Ovary (tissue), 9 donors: ENCODE data around the gene ZCCHC14. TPM values are rescaled to one million over a fixed set of nuclear protein-coding genes. Genes with fewer than 3 reads are reported as not detected.
A peak's percentile ranks its signal among the peaks of the same experiment; 100 is the strongest.
"Not testable (repeated sequence)": the region's sequence is repeated elsewhere in the genome, so short reads cannot be mapped to it uniquely, and the experiment has no call there.

Experiments used
- DNase-seq, 5 donors: peaks; one replicate each; pipeline ENCODE4 v3.0.0-alpha.2; 2019 to 2020
- H3K27ac ChIP-seq, 2 donors: fragments of 200-600 bp; one replicate each; pipeline versions ENCODE4 v1.5.1 to v1.8.0; 2019 to 2022
- H3K27me3 ChIP-seq: fragments of 200-600 bp; one replicate; pipeline ENCODE4 v1.8.0; 2022
- H3K36me3 ChIP-seq: fragments of 200-600 bp; sonication (generic); one replicate; pipeline ENCODE4 v1.5.1; 2019
- H3K4me1 ChIP-seq: one replicate; pipeline ENCODE4 v1.8.1; 2013; ENCODE audit warnings: mild to moderate bottlenecking, moderate library complexity; ENCODE audit not compliant: insufficient read depth
- H3K4me3 ChIP-seq: fragments of 200-600 bp; sonication (generic); one replicate; pipeline ENCODE4 v1.5.1; 2017
- H3K9me3 ChIP-seq, 2 donors: fragments of 200-600 bp in 1 of 2; sonication (generic) in 1 of 2; one replicate each; pipeline versions ENCODE4 v1.5.1 to v1.8.1; 2013 to 2019; ENCODE audit warnings: mild to moderate bottlenecking in 1 of 2, moderate library complexity in 1 of 2
- EP300 ChIP-seq: sonication (generic); formaldehyde crosslinking; IDR thresholded peaks from one replicate; pipeline ENCODE4 v1.6.1; 2017; ENCODE audit warnings: antibody characterized with exemption
- POLR2A ChIP-seq: fragments of 450-650 bp; IDR thresholded peaks from one replicate; pipeline ENCODE4 v1.6.1; 2017; ENCODE audit warnings: antibody characterized with exemption, mild to moderate bottlenecking, moderate library complexity
- WGBS, 3 donors: extraction: QIAGEN DNeasy Blood & Tissue Kit in 1 of 3; methylation state at CpG; one replicate each; pipeline versions ENCODE4 v1.1.5 to v1.1.7; 2013 to 2017; 5-methylcytosine and 5-hydroxymethylcytosine counted together
- intact Hi-C, 4 donors: fragments of 100-400 bp; cut with DNase I; formaldehyde crosslinking; loops; one replicate each; pipeline versions ENCODE4 v1.11.0 to v1.15.1; 2022 to 2023
- polyA plus RNA-seq, 2 donors: library from polyadenylated mRNA; stranded (reverse); fragments of 200-250 nt in 1 of 2; fragments of 350-450 nt in 1 of 2; fragmentation: Illumina TruSeq in 1 of 2; extraction: RNeasy Lipid Tissue Mini Kit (QIAGEN cat#74804) in 1 of 2; gene quantifications; one replicate each; pipeline ENCODE4 v1.2.3, GENCODE V29; 2013 to 2014
- total RNA-seq, 7 donors: library from RNA; depleted of rRNA in 2 of 7; stranded (reverse); fragments of >200 nt in 2 of 7; fragmentation: NEBNext Ultra II Directional in 3 of 7; extraction: Animal tissue kit (Norgen Biotek cat#: 25700) in 3 of 7; gene quantifications; one replicate each; pipeline versions ENCODE4 v1.1.0 to v1.2.4, GENCODE V29; 2016 to 2023
- TF ChIP-seq, protein P1 (sequence below), 3 donors: fragments of 450-650 bp in 2 of 3; fragments of 200-600 bp in 1 of 3; IDR thresholded peaks; one replicate each; pipeline versions ENCODE4 v1.5.1 to v1.8.0; 2016 to 2022; ENCODE audit warnings: antibody characterized with exemption in 3 of 3, mild to moderate bottlenecking in 1 of 3
- donor health status: DM: no; HTN: no; CAD: no; lungs with moderate emphysema.
- donor health status: DM: no; HTN: no; CAD: no.
- donor health status: Bipolar disorder and iron deficiency.
- donor health status: DM: yes; HTN: yes; CAD: no.
- donor health status: DM: no; HTN: no; CAD: no.
- donor health status: DM: yes; HTN: yes; CAD: no.

Gene ZCCHC14
- total and polyA plus RNA-seq, 9 donors: 16.1 to 37.6 (median 31.0) TPM

DNA sequence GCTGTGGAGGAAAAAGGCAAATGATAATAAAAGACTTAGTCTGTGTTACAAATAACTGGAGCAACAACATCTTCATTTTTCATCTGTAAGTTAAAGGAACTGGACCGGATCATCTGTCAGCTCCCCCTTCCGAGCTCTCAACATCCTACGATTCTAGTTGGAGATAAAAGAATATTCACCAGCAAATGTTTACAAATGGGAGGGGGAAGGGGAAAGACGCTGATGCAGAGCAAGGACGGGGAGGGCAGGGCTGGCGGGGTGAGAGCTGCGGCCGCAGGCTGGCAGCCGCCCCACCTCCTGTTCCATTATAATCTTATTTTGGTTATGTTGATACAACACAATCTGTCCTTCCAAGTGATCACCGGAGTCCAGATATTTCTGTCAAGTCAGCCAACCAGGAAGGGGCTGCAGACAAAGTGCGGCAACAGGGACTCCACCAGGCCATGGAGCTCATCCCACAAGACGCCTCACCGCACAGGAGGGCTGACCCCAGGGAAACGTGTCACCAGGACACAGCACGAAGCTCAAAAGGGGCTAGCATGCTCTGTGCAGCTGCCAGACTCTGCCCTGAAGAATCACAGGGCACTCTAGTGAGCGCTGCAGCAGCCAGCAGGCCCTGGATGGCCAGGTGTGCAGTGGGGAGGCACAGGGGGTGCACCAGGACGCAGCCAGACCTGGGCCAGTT lies 128.9 kb downstream of the ZCCHC14 start:
- intact Hi-C loops: no loop called here
- no peak for TF ChIP-seq EP300
- TF ChIP-seq, protein P1, sequence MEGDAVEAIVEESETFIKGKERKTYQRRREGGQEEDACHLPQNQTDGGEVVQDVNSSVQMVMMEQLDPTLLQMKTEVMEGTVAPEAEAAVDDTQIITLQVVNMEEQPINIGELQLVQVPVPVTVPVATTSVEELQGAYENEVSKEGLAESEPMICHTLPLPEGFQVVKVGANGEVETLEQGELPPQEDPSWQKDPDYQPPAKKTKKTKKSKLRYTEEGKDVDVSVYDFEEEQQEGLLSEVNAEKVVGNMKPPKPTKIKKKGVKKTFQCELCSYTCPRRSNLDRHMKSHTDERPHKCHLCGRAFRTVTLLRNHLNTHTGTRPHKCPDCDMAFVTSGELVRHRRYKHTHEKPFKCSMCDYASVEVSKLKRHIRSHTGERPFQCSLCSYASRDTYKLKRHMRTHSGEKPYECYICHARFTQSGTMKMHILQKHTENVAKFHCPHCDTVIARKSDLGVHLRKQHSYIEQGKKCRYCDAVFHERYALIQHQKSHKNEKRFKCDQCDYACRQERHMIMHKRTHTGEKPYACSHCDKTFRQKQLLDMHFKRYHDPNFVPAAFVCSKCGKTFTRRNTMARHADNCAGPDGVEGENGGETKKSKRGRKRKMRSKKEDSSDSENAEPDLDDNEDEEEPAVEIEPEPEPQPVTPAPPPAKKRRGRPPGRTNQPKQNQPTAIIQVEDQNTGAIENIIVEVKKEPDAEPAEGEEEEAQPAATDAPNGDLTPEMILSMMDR (IDR thresholded peaks at IDR 0.05): no peak
- no peak for TF ChIP-seq POLR2A
- H3K27ac ChIP-seq: peak overlapping the region in 1 of 2 donors; percentile 32
- H3K36me3 ChIP-seq: no peaks in the 10 kb centered on the region
- H3K4me3 ChIP-seq: no peak overlapping the region
- 9 to 23% (median 14%) methylated on average over 17 of the region's 17 CpGs for WGBS, 3 donors
- no peaks in the 10 kb centered on the region for H3K9me3 ChIP-seq
- peaks cover 11% of the 10 kb centered on the region for H3K4me1 ChIP-seq
- no peaks in the 10 kb centered on the region for H3K27me3 ChIP-seq
- DNase-seq: peak; percentile 42 to 78 (median 56)

DNA sequence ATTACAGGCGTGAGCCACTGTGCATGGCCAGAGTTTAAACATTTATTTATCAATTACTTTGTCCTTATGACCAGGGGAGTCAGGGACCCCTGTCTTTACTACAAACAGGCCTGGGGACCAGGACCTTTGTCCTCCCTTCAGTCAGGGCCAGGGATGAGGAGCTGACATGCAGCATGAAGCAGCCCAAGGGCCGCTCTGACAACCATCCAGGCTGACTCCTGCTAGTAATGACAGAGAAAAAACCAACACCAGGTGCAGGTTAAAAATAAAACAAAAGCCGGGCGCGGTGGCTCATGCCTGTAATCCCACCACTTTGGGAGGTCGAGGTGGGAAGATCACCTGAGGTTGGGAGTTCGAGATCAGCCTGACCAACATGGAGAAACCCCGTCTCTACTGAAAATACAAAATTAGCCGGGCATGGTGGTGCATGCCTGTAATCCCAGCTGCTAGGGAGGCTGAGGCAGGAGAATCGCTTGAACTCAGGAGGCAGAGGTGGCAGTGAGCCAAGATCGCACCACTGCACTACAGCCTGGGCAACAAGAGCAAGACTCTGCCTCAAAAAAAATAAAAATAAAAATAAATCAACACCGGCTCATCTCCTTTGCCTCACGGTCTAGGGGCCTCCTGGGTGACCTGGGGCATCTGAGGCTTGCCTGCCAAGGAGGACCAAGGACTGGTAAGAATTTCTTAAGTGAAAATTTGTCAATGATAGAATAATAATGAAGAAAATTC lies 129.8 kb downstream of the ZCCHC14 start:
- H3K4me3 ChIP-seq, H3K27me3 ChIP-seq, DNase-seq, H3K27ac ChIP-seq, H3K9me3 ChIP-seq, H3K4me1 ChIP-seq, intact Hi-C loops, H3K36me3 ChIP-seq: not testable (repeated sequence)
- 84 to 90% (median 85%) methylated on average over 13 of the region's 13 CpGs for WGBS, 3 donors

DNA sequence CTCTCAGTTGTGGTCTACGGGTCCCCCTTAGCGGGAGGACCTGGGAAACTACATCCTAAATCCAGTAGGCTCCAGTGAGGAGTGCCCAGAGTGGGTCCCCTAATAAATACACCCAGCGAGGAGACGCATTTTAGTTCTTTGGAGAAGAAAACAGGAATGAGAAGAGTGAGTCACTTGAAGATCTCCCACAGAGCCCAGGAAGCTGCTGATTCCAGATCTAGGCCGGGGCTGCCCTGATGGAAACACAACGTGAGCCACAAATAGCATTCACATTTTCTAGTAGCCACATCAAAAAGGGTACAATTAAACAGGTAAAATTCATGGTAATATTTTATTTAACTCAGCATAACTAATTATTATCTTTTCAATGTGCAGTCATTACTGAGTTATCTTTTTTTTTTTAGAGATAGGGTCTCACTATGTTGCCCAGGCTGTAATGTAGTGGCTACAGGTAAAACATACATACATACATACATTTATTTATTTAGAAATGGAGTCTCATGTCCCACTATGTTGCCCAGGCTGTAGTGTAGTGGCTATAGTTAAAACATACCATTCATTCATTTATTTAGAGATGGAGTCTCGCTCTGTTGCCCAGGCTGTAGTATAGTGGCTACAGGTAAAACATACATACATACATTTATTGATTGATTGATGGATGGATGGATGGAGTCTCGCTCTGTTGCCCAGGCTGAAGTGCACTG lies 130.8 kb downstream of the ZCCHC14 start:
- DNase-seq: no peak
- Histone ChIP-seq H3K27me3 (no peaks in the 10 kb centered on the region), H3K27ac (no peak overlapping the region), H3K4me3 (no peak overlapping the region), H3K4me1 (peaks cover 9% of the 10 kb centered on the region), H3K9me3 (no peaks in the 10 kb centered on the region), H3K36me3 (no peaks in the 10 kb centered on the region)
- WGBS, 3 donors: 93 to 97% (median 95%) methylated on average over 8 of the region's 8 CpGs
- TF ChIP-seq, protein P1 (IDR thresholded peaks at IDR 0.05): no peak
- TF ChIP-seq EP300 (no peak), POLR2A (no peak)
- intact Hi-C loops: no loop called here

DNA sequence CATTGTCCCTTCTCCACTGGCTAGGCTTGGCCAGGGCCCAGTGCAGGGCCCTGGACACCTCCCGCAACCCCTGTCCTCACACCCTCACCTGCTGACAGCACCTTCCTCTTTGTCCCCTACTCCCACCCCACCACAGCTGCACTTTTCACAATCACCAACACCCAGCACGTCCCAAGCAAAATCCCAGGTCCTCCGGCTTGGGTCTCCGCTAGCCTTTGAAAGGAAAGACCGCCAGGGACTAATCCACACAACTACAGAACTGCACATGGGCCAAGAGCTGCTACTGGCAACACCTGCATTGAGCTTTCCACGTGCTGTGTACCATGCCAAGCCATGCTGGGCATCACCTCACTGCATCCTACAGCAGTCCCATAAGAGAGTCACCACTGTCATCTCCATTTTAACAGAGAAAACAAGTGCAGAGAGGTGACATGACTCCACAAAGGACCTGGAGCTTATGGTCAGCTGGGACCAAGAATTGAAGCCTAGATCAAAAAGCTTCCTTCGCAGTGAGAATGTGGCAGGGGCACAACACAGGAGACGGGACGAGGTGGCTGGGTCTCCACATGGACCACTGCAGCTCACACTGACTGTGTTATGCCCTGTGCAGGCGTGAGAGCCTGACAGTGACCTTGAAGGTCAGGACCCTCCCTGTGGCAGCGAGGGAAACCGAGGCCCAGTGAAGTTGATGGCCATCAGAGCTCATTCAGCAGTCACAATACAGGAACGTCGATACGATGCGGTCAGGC lies 131.8 kb downstream of the ZCCHC14 start:
- intact Hi-C loops: no loop called here

More for the DNA sequence above, 131.8 kb downstream of the ZCCHC14 start:
- no peak overlapping the region for H3K27ac ChIP-seq
- no peaks in the 10 kb centered on the region for H3K36me3 ChIP-seq
- H3K4me1 ChIP-seq: peaks cover 9% of the 10 kb centered on the region
- H3K4me3 ChIP-seq: no peak overlapping the region
- no peak for TF ChIP-seq EP300
- TF ChIP-seq, protein P1 (IDR thresholded peaks at IDR 0.05): no peak
- no peak for TF ChIP-seq POLR2A
- no peak for DNase-seq
- 94 to 96% (median 96%) methylated on average over 16 of the region's 16 CpGs for WGBS, 3 donors
- no peaks in the 10 kb centered on the region for H3K9me3 ChIP-seq
- H3K27me3 ChIP-seq: no peaks in the 10 kb centered on the region
